GM18873 (cell line): Measurements from ENCODE around the gene CELA3A.
"Not testable (repeated sequence)": the region's sequence is repeated elsewhere in the genome, so short reads cannot be mapped to it uniquely, and the experiment has no call there.

ENCODE experiments used
- ATAC-seq: cut with Tn5 transposase; IDR thresholded peaks from one replicate; pipeline ENCODE4 v1.9.1; 2021; ENCODE audit warnings: mild to moderate bottlenecking, moderate library complexity, moderate number of reproducible peaks; ENCODE audit not compliant: unreplicated experiment, low FRiP score

The CELA3A gene

DNA sequence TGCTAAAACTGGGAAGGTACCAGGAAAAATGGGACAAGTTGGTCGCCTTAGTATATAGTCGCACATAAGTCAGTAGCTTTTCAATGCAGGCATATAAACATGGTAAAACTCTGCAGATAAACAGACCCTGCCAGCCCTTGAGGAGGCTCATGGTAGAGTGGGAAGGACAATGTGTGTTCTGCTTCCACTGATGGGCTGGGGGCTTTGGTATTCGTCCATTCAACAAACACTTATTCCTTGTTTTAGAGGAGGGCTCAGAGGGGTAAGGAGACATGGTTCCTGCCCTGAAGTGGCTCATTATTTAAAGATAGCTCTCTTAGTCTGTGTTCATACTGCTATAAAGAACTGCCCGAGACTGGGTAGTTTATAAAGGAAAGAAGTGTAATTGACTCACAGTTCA, 11.3 kb downstream of the CELA3A start:
- not testable (repeated sequence) for ATAC-seq

DNA sequence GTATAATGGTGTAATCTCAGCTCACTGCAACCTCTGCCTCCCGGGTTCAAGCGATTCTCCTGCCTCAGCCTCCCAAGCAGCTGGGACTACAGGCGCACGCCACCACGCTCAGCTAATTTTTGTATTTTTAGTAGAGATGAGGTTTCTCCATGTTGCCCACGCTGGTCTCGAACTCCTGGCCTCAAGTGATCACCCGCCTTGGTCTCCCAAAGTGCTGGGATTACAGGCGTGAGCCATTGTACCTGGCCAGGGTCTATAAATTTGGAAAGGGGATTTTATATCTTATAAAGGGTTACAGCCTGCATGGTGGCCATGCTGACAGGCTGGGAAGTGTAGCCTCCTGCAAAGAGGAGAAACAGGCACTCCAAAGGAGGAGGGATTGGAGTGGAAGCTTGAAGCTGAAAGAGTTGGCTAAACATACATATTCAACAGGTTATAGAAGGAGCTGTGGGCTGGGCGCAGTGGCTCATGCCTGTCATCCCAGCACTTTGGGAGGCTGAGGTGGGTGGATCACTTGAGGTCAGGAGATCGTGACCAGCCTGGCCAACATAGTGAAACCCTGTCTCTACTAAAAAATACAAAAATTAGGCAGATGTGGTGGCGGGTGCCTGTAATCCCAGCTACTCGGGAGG, 13.2 kb downstream of the CELA3A start:
- ATAC-seq, result not testable (repeated sequence)

DNA sequence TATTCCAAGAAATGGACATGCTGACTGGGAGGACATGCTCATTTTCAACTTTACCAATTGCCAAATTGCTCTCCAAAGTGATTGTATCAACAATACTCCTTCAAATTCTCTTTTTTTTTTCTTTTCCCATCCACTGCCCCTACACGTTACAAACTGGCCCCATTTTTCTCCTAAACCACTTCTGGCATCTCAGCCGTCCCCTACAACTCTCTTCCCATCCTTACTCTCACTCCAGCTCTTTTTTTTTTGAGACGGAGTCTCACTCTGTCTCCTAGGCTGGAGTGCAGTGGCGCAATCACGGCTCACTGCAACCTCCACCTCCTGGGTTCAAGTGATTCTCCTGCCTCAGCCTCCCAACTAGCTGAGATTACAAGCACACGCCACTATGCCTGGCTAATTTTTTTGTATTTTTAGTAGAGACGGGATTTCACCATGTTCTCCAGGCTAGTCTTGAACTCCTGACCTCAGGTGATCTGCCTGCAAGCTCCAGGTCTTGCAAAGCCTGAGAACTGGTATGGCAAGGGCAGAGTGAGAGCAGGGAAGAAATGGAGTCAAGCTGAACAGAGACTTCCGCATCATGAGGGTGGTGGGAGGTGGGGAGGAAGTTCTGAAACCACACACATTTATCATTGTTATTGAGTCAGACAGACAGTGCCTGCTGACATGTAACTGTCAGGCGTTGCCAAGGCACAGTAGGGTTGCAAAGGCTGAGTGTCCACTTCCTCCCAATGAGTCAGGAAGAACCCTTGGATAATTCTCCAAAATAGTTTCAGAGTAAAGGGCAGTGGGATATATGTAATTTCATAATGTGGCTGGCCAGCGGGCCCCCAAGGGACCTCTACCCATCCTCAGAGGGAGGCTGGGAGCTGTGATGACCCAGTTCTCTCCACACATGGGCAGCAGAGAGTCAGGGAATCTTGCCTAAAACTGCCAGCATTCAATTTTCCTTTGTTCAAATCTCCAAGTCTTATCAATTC, 17.4 kb downstream of the CELA3A start:
- ATAC-seq, result no peak

DNA sequence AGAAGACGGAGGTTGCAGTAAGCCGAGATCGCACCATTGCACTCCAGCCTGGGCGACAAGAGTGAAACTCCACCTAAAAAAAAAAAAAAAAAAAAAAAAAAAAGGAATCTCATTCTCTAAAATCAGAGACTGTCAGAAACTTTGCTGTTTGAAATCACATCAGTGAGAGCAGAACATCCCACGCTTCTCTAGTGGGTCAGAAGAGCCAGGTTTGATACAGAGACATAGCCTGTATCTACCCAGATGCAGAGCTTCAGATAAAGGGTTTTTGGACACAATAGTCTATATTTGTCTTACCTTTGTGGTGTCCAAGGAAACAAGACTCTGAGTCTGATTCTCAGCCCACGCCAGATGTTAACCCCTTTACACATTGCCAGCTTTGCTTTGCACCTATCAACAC, 19.6 kb downstream of the CELA3A start:
- no peak for ATAC-seq

DNA sequence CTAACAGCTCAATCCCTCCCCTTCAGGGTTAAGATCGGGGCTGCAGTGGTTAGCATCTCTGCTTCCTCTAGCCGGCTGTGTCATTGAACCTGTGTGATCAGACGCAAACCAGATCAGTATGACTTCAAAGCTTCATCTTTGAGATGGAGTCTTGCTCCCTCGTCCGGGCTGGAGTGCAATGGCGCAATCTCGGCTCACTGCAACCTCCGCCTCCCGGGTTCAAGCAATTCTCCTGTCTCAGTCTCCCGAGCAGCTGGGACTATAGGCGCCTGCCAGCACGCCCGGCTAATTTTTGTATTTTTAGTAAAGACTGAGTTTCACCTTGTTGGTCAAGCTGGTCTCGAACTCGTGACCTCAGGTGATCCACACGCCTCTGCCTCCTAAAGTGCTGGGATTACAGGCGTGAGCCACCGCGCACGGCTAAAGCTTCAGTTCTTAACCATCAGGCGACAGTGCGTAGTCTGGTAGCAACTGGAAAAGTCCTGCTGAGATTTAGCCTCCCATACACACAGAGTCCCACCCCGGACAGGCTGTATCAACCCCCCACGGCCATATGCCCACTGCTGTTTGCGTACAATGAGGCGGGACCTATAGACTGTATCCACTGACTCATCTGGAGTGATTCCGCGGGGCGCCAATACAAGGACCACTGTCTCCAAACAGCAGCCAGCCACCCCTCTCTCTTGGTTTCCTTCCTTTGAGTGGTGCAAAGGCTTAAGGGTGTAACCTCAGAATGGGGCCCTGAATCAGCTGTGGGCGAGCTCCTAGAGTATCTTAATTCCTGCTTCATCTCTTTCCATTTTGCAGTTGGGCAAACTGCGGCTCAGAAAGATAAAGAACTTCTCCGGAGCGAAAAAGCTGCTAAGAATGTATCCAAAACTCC, 23.3 kb downstream of the CELA3A start:
- ATAC-seq, result peak; percentile 28

DNA sequence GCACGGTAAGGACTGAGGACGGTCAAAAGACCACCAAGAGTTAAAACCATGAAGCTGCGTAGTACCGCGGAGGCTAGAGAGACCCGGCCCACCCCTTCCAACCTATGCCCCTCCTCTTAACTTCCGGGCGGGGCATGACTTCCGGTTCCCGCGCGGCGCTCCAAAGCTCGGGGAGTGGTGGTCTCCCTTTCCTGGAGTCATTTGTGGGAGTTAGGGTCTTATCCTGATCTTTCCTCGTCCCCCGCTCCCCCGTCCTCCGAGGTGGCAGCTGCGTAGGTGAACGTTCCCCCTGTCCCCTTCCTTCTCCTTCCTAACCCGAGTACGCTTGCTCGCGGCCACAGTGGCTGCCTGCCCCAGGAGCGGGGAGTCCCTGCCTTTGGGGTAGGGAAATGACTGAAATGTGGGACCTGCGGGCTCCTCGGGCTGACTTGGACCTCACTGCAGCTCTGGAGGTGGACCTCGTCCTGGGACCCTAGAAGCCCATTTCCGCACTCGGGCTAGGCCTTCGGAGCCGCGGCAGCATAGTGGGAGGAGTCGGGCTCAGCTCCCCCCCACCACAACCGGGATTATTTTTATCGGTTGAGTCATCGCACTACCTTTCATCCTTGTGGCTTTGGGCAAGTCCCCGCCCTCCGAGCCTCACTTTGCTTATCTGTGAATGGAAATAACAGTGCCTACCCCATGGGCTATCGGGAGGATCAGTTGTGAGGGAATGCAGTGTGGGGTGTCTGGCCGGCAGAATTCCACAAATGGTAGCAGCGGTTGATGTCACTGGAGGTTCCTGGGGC, 24.1 kb downstream of the CELA3A start:
- peak; percentile 50 for ATAC-seq

DNA sequence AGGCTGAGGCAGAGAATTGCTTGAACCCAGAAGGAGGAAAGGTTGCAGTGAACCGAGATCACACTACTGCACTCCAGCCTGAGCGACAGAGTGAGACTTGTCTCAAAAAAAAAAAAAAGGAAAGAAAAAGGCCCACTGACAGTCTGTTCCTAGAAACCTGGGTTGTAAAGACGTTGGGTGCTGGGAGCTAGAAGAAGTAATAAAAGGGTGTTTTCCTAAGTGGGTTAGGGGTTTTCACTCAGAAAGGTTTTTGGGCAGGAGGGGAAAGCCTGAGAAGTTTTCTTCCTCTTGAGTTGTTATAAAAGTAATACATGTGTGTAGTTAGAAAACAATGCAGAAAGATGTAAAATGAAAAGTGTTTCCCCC, 25.4 kb downstream of the CELA3A start:
- ATAC-seq, result no peak

DNA sequence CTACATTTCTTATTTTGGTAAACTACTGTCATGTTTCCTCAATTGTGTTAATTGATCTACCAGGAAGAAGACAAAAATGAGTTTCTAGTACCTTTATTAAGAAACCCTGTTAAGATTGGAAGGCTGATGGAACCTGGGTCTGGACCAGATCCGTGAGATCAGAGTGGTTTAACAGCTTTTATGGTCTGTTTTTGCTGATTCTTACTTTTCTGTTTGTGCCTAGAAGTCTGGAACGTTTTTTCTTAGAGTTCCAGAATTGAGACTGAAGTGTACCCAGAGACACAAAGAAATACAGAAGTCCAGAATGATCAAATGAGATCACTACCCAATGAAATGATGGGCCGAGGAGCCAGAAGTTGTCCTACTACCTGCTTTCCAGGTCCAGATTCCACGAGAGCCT, 28.6 kb downstream of the CELA3A start:
- ATAC-seq, result no peak

DNA sequence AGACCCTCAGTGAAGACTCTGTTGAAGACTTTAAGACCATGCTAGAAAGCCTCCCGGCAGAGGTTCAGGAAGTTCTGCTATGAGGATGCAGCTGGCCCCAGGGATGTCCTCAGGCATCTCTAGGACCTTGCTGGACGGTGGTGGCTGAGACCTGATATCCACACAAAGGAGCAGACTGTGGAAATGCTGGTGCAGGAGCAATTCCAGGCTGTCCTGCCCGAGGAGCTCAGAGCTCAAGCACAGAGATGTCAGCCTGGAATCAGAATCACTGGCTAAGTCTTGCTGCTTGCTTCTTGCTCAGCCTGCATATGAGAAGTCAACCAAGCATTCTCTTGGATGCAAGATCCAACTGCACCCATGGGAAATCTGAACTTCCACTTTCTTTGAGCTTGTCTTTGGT, 29.0 kb downstream of the CELA3A start:
- no peak for ATAC-seq

DNA sequence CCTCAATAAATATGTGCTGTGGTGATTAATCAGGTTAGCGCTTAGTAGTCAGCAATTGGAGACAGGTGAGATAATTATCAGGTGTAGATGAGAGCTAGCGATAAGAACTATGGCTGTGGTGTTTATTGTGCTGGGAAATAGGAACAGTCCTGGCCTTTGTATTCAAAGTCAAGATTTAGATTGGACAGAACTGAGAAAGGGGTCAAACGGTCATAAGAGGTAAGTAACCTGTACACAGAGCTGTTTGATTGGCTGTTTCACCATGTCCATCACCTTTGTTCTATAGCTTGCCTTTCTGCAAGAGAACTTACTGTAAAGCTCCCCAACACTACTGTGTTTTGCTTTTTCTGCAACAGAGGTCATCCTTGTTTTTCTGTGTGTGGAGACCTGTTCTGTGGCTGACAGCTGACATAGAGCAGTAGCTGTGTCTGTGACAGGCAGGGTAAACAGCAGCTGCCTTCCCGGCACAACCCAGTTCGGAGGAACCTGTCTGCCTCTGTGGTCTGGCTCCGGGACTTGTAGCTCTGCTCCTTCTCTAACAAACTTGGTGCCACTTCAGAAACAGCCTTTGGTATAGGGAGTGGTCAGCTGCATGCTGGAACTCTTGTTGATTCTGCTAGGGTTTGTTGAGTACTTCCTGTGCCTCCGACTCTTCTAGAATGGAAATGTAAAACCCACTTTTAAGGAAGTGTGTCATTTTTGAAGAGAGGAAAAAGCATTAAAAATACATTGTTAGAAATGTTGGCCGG, 29.9 kb downstream of the CELA3A start:
- ATAC-seq, result no peak

DNA sequence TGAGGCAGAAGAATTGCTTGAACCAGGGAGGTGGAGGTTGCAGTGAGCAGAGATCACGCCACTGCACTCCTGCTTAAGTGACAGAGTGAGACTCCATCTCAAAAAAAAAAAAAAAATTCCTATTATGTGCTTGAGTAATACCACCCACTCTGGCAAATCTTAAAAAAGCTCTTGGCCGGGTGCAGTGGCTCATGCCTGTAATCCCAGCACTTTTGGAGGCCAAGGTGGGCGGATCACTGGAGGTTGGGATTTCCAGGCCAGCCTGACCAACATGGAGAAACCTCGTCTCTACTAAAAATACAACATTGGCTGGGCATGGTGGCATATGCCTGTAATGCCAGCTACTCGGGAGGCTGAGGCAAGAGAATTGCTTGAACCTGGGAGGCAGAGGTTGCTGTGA, 33.4 kb downstream of the CELA3A start:
- ATAC-seq, result not testable (repeated sequence)

DNA sequence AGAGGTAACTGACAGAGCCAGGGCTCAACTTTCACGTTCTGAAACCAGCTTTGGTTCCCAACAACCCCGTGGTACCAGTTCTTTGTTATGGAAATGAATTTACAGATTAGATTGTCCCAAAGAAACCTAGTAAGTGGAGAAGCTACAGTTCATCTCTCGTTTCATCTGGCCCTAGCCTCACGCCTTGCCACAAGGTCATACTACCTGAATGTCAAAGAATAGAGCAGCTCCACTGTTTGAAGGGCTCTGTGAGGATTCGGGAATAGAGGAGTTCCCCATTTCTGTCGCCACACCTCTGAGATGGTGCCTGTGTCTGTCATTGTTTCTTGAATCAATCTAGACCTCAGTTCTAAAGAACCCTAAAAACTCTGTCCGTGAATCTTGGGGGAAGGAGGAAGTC, 36.1 kb downstream of the CELA3A start:
- ATAC-seq, result no peak

DNA sequence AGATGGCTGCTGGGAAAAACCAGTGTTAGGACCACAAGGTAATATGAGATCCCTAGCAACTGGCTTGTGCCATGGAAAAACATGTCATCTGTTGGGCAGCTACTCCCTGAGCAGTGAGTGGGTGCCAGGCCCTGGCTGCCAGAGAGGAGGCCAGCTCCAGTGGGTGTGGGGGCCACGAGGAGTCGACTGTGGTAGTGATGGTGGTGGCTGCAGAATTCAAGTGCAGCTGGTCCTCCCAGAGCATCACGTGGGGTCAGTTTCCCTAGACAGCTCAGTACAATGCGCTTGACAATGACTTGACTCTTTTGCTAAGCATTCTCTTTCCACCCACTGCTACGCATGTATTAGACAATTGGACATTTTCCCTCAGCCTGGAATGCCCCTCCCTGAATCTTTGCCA, 36.6 kb downstream of the CELA3A start:
- no peak for ATAC-seq

DNA sequence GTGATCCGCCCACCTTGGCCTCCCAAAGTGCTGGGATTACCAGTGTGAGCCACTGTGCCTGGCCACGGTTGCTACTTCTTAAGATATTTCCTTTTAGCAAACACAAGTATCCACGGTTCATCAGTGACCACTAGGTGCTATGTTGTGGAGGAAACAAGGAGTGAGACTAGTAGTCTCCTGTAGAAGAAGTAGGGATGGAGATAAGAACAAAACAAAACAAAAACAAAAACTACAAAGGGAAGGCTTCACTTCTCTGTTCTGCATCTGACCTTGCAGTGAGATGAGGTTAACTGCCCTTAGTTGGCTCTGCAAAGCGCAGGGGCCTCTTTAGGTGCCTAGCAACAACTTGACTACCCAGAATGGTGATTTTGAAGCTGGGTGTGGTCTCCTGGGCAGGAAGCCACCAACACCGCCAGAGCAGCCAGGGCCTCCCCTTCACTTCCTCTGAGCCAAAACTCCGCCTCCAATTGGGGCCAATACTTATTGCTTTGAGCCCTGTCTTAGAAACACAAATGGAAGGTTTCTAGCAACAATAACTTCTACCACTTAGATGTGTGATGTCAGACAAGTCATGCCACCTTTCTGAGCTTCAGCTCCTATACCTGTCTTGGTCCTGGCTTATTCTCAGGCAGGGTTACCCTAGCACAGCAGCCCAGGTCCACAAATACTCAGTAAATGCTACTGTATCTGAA, 38.3 kb downstream of the CELA3A start:
- peak; percentile 96 for ATAC-seq

DNA sequence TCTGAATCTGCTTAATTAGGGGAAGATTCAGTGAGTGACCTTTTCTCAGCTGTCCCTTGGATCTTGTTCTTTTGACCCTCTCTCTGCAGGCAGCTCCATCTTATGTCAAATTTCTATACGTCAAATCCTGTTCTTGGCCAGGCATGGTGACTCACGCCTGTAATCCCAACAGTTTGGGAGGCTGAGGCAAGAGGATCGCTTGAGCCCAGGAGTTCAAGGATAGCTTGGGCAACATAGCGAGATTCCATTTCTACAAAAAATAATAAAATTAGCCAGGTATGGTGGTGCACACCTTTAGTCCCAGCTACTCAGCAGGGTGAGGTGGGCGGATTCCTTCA, 38.8 kb downstream of the CELA3A start:
- ATAC-seq, result no peak

DNA sequence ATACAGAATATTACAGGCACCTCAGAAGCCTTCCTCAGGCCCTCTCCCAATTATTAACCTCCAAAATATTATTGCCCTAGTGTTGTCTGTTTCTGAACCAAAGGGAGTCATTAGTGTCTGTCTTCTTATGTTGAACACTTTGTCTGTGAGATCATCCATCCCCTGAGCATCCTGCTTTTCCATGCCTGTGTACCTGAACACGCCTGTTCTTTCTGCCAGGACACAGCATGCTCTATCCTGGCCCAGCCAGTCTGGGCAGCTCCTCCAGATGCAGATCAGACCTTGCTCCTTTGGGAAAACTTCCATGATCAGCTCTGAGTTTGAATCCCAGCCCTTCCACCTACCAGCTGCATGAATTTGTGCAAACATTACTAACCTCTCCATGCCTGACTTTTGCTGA, 40.0 kb downstream of the CELA3A start:
- no peak for ATAC-seq

DNA sequence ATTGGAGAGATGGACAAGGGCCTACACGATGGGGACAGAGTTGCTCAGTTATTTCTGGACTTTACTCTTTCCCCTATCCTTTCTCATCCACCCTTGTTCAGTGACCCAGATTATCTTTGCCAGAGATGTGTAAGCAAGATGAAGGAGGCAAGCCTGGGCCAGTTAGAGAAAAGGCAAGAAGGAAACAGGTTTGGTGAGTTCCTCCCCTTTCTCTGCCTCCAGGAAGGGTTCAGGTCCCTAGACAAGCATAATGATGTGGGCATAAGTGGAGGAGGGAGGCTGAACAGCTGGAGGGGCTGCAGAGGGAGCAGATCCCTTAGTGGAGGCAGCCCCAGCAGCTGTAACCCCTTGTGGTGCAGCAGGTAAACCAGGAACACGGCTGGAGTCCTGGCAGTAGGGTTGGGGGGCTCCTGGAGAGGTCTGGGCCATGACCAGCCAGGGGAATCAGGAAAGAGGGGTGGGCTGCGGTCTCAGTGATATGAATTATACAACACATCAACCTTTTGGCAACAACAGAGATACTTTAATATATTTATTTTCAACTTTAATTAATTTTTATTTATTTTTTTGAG, 41.8 kb downstream of the CELA3A start:
- ATAC-seq, result no peak

DNA sequence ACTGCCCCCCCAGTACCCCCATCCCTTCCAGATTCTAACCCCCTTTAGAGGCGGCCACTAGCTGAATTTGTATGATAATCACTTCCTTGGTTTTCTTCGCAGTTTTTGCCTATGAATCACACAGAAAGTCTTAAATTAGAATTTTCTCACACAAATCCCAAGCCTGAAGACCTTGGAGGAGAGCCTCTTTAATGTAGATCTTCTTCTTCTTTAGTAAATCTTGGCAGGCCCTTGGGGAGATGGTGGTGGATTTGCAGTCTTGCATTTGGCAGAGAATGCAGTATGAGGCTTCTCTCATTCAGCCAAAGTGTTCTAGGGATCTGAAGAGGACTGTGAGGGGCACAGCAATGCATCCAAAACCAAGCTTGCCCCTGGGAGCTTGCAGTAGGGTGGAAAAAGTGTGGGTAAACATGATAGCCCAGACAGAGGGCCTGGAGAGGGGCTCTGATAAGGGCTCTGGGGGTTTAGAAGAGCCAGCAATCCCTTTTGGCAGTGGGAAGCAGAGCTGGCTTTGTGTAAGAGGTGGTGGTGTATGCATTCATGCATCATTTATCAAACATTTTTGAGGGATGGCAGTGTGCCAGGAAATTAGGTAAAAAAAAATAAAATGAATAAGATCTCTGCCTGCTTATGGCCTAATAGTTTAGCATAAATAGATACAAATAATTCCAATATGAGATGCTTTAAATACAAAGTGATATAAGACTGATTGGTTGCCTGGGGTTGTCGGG, 43.4 kb downstream of the CELA3A start:
- no peak for ATAC-seq
